Smooth muscle cell (in vitro differentiated cells): ENCODE data around the gene MAP3K10. TPM values are rescaled to one million over a fixed set of nuclear protein-coding genes. Genes with fewer than 3 reads are reported as not detected.

Experiments used
- DNase-seq: peaks from one replicate; lab custom pipeline; 2025; ENCODE audit not compliant: unreplicated experiment; lab: John Stamatoyannopoulos, UW
- H2AFZ ChIP-seq: fragments of 200-600 bp; sonication (generic); 2 replicates; pipeline ENCODE4 v1.6.0; 2016; ENCODE audit warnings: antibody characterized with exemption, low read depth, mild to moderate bottlenecking
- H3F3A ChIP-seq: fragments of 200-600 bp; sonication (generic); 2 replicates; pipeline ENCODE4 v1.6.0; 2017; ENCODE audit warnings: antibody characterized with exemption, low read depth
- H3K27ac ChIP-seq: fragments of 200-600 bp; sonication (generic); 2 replicates; pipeline ENCODE4 v1.5.1; 2016; ENCODE audit warnings: low read depth, mild to moderate bottlenecking
- H3K27me3 ChIP-seq: fragments of 200-600 bp; sonication (generic); 2 replicates; pipeline ENCODE4 v1.6.1; 2016; ENCODE audit warnings: low read depth, mild to moderate bottlenecking
- H3K36me3 ChIP-seq: fragments of 200-600 bp; sonication (generic); 2 replicates; pipeline ENCODE4 v1.5.1; 2016; ENCODE audit warnings: low read depth
- H3K4me1 ChIP-seq: fragments of 200-600 bp; sonication (generic); 2 replicates; pipeline ENCODE4 v1.5.1; 2016; ENCODE audit warnings: low read depth
- H3K4me2 ChIP-seq: fragments of 200-600 bp; sonication (generic); 2 replicates; pipeline ENCODE4 v1.6.0; 2016; ENCODE audit warnings: mild to moderate bottlenecking
- H3K4me3 ChIP-seq: fragments of 200-600 bp; sonication (generic); 2 replicates; pipeline ENCODE4 v1.5.1; 2016; ENCODE audit warnings: mild to moderate bottlenecking
- H3K79me2 ChIP-seq: fragments of 200-600 bp; sonication (generic); 2 replicates; pipeline ENCODE4 v1.6.0; 2016; ENCODE audit warnings: low read depth, mild to moderate bottlenecking
- H3K9ac ChIP-seq: fragments of 200-600 bp; sonication (generic); 2 replicates; pipeline ENCODE4 v1.6.0; 2016; ENCODE audit warnings: low read depth
- H3K9me3 ChIP-seq: fragments of 200-600 bp; sonication (generic); replicated peaks from 2 replicates; pipeline ENCODE4 v1.5.1; 2016; ENCODE audit warnings: low read depth
- H4K20me1 ChIP-seq: fragments of 200-600 bp; sonication (generic); 2 replicates; pipeline ENCODE4 v1.6.0; 2016; ENCODE audit warnings: low read depth
- WGBS: methylation state at CpG from one replicate; pipeline ENCODE4 v1.1.7; 2016; ENCODE audit warnings: low lambda C conversion rate; 5-methylcytosine and 5-hydroxymethylcytosine counted together
- polyA plus RNA-seq: library from polyadenylated mRNA; unstranded; fragments of >200 nt; fragmentation: Nextera tagmentation; extraction: Ambion mirVana; gene quantifications from 2 replicates; pipeline ENCODE4 v1.2.1, GENCODE V29; 2016
- total RNA-seq: library from RNA; depleted of rRNA; stranded (reverse); fragments of >200 nt; gene quantifications from 2 replicates; pipeline ENCODE4 v1.2.3, GENCODE V29; 2014
- TF ChIP-seq, protein P1 (sequence below): fragments of 200-600 bp; sonication (generic); IDR thresholded peaks from 2 replicates; pipeline ENCODE4 v1.5.1; 2017; ENCODE audit warnings: borderline replicate concordance, mild to moderate bottlenecking, antibody characterized with exemption; ENCODE audit not compliant: insufficient read depth, poor library complexity, severe bottlenecking

The MAP3K10 gene
- total and polyA plus RNA-seq, 2 experiments from 2014 or later: 4.4 to 7.8 TPM

DNA sequence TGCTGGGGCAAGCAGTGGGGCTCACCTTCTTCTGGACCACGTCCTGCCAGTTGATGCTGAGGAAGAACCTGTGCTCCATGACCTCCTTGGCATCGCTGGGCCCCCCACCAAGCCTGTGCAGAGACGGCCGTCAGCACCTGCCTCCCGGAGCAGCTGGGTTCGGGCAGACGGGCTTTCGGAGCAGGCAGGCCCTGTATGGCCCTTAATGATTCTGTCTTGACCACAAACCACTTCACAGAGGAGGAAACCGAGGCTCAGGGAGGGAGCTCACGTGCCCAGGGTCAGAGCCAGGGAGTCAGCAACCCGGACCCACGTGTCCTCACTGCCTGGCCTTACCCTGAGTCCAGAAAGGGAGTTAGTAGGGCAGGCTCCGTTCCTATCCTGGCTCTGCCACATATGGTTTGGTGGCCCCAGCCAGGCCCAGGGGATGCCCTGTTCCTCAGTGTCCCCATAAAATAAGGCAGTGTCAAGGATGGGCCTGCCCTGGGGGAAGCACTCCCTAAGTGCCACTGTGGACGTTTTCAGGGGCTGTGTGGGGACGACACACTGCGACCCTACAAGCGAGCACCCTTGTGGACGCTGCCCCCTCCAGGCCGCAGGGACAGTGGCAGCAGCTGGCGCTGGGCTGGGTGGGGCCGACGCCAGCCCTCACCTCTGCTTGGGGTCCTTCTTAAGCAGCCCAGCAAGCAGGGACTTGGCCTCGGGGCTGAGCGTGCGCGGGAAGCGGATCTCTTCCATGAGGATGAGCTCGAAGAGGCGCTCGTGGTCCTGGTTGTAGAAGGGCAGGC is 44.2 kb downstream of the MAP3K10 start:
- no peak for DNase-seq
- Histone ChIP-seq H3K36me3 (no peaks in the 10 kb centered on the region), H3K4me1 (peaks cover 10% of the 10 kb centered on the region), H3F3A (no peaks in the 10 kb centered on the region), H3K4me2 (no peak overlapping the region), H3K4me3 (no peak overlapping the region), H3K9me3 (no peaks in the 10 kb centered on the region), H4K20me1 (no peaks in the 10 kb centered on the region), H3K27me3 (no peaks in the 10 kb centered on the region), H2AFZ (no peak overlapping the region), H3K27ac (no peak overlapping the region), H3K79me2 (no peaks in the 10 kb centered on the region), H3K9ac (no peak overlapping the region)
- TF ChIP-seq, protein P1, sequence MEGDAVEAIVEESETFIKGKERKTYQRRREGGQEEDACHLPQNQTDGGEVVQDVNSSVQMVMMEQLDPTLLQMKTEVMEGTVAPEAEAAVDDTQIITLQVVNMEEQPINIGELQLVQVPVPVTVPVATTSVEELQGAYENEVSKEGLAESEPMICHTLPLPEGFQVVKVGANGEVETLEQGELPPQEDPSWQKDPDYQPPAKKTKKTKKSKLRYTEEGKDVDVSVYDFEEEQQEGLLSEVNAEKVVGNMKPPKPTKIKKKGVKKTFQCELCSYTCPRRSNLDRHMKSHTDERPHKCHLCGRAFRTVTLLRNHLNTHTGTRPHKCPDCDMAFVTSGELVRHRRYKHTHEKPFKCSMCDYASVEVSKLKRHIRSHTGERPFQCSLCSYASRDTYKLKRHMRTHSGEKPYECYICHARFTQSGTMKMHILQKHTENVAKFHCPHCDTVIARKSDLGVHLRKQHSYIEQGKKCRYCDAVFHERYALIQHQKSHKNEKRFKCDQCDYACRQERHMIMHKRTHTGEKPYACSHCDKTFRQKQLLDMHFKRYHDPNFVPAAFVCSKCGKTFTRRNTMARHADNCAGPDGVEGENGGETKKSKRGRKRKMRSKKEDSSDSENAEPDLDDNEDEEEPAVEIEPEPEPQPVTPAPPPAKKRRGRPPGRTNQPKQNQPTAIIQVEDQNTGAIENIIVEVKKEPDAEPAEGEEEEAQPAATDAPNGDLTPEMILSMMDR: no peak
- WGBS: 91% methylated on average over 30 of the region's 30 CpGs

DNA sequence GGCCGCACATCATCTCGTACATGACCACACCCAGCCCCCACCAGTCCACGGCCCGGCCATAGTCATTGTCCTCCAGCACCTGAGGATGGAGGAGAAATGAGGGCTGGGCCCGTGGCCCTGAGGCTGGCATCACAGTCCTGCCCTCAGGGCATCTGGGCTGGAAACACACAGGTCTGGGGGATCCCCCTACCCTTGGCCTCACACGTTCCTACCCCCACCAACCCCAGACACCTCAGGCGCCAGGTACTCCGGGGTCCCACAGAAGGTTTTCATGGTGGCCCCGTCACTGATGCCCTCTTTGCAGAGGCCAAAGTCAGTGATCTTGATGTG is 44.8 kb downstream of the MAP3K10 start:
- Histone ChIP-seq H3F3A (no peaks in the 10 kb centered on the region), H2AFZ (no peak overlapping the region), H3K27ac (no peak overlapping the region), H3K36me3 (no peaks in the 10 kb centered on the region), H4K20me1 (no peaks in the 10 kb centered on the region), H3K9ac (no peak overlapping the region), H3K27me3 (no peaks in the 10 kb centered on the region), H3K4me1 (peaks cover 10% of the 10 kb centered on the region), H3K4me2 (no peak overlapping the region), H3K9me3 (no peaks in the 10 kb centered on the region), H3K79me2 (no peaks in the 10 kb centered on the region), H3K4me3 (no peak overlapping the region)
- no peak for DNase-seq
- TF ChIP-seq, protein P1: no peak
- WGBS: 98% methylated on average over 9 of the region's 9 CpGs

DNA sequence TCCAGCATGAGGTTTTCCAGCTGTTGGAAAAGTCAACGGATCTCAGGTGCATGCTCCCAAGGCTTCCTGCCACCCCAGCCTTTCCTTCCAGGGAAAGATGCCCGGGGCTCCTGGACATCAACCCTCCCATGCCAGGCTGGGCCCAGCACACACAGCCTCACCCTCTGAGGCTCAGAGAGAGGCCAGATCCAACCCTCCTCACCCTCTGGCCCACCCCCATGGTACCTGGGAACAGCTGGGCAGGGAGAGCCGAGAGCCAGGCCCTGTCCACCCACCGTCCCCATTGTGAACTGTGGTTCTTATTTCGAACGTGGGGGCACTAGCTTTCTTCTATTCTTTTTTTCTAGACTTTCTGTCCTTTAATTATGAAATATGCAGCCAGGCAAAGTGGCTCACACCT is 45.1 kb downstream of the MAP3K10 start:
- no peak overlapping the region for H3K27ac ChIP-seq
- H3K79me2 ChIP-seq: no peaks in the 10 kb centered on the region
- H3K4me3 ChIP-seq: no peak overlapping the region
- no peaks in the 10 kb centered on the region for H3K9me3 ChIP-seq
- WGBS: 97% methylated on average over 6 of the region's 6 CpGs
- TF ChIP-seq, protein P1: no peak
- no peak overlapping the region for H3K4me2 ChIP-seq
- H3K36me3 ChIP-seq: no peaks in the 10 kb centered on the region
- peaks cover 7% of the 10 kb centered on the region for H3K4me1 ChIP-seq
- DNase-seq: no peak
- H4K20me1 ChIP-seq: no peaks in the 10 kb centered on the region
- no peaks in the 10 kb centered on the region for H3F3A ChIP-seq
- no peak overlapping the region for H3K9ac ChIP-seq
- H2AFZ ChIP-seq: no peak overlapping the region
- H3K27me3 ChIP-seq: no peaks in the 10 kb centered on the region

DNA sequence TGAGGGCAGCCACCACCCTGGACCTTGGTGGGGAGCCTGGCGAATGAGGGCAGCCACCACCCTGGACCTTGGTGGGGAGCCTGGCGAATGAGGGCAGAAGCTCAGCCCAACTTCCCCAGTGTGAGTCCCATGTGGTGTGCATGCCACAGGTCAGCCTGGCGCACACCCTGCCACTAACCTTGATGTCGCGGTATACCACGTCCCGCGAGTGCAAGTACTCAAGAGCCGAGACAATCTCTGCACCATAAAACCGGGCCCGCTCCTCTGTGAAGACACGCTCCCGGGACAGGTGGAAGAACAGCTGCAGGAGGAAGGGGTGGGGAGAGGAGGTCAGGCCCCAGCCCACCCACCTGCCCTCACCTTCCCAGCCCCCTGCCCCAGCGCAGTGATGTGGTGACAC is 46.6 kb downstream of the MAP3K10 start:
- Histone ChIP-seq H4K20me1 (peaks cover under 1% of the 10 kb centered on the region), H3K27ac (no peak overlapping the region), H3F3A (no peaks in the 10 kb centered on the region), H3K4me2 (no peak overlapping the region), H3K4me3 (no peak overlapping the region), H3K4me1 (no peaks in the 10 kb centered on the region), H3K9ac (no peak overlapping the region), H3K36me3 (no peaks in the 10 kb centered on the region), H3K79me2 (no peaks in the 10 kb centered on the region), H3K9me3 (no peaks in the 10 kb centered on the region), H2AFZ (no peak overlapping the region), H3K27me3 (no peaks in the 10 kb centered on the region)
- 100% methylated on average over 13 of the region's 14 CpGs for WGBS
- no peak for DNase-seq
- TF ChIP-seq, protein P1: no peak
